ENCODE data around the gene R3HCC1L. TPM values are rescaled to one million over a fixed set of nuclear protein-coding genes. Genes with fewer than 3 reads are reported as not detected.

Gene R3HCC1L
- total RNA-seq, 1 experiment from 2014 or later, result 10.7 TPM

- Mint-ChIP-seq H3K9me3 (ENCODE audit: unreplicated experiment) (peaks cover 12% of the 10 kb centered on the region), H3K4me3 (ENCODE audit: unreplicated experiment) (no peak overlapping the region), H3K36me3 (ENCODE audit: insufficient read depth, unreplicated experiment) (peaks cover 25% of the 10 kb centered on the region), H3K27ac (ENCODE audit: low read depth, unreplicated experiment) (no peak overlapping the region), H3K27me3 (ENCODE audit: insufficient read depth, unreplicated experiment) (no peaks in the 10 kb centered on the region), H3K4me1 (ENCODE audit: insufficient read depth, unreplicated experiment) (peaks cover 14% of the 10 kb centered on the region)
- no peak for TF ChIP-seq CTCF (IDR thresholded peaks at IDR 0.05; ENCODE audit: unreplicated experiment)
- DNase-seq (ENCODE audit: unreplicated experiment), result no peak
- BruUV-seq (replicated peaks), result no TSS peak
- intact Hi-C loops (cut with micrococcal nuclease), result no loop called here
- POLR2A ChIA-PET, result no interaction called here
- CTCF ChIA-PET, result interaction anchor here (0.7 to 1.0 kb wide), 2 partner anchors 16 to 415 kb away, joined by 3 to 6 read pairs; no protein-coding TSS in a partner anchor
Measured at GRCh38 chr10:98154076-98154475, 19.6 kb downstream of the R3HCC1L start.

- CTCF ChIA-PET, result no interaction called here
- peaks cover 30% of the 10 kb centered on the region for H3K36me3 Mint-ChIP-seq (ENCODE audit: insufficient read depth, unreplicated experiment)
Measured at GRCh38 chr10:98158576-98158975, 24.1 kb downstream of the R3HCC1L start.

GRCh38 chr10:98163941-98164340, 29.5 kb downstream of the R3HCC1L start:
- H3K4me3 Mint-ChIP-seq (ENCODE audit: unreplicated experiment), result no peak overlapping the region
- BruUV-seq (replicated peaks), result no TSS peak
- intact Hi-C loops (cut with micrococcal nuclease), result no loop called here
- no peak for DNase-seq (ENCODE audit: unreplicated experiment)
- no peaks in the 10 kb centered on the region for H3K27me3 Mint-ChIP-seq (ENCODE audit: insufficient read depth, unreplicated experiment)
- H3K9me3 Mint-ChIP-seq (ENCODE audit: unreplicated experiment), result no peaks in the 10 kb centered on the region
- no peaks in the 10 kb centered on the region for H3K4me1 Mint-ChIP-seq (ENCODE audit: insufficient read depth, unreplicated experiment)
- ChIA-PET CTCF (interaction anchor here (0.5 to 0.6 kb wide), 2 partner anchors 60 to 1518 kb away, joined by 3 to 4 read pairs; no protein-coding TSS in a partner anchor), POLR2A (no interaction called here)
- TF ChIP-seq CTCF (IDR thresholded peaks at IDR 0.05; ENCODE audit: unreplicated experiment), result no peak
- H3K36me3 Mint-ChIP-seq (ENCODE audit: insufficient read depth, unreplicated experiment), result peaks cover 48% of the 10 kb centered on the region
- no peak overlapping the region for H3K27ac Mint-ChIP-seq (ENCODE audit: low read depth, unreplicated experiment)

More at GRCh38 chr10:98158576-98158975, 24.1 kb downstream of the R3HCC1L start:
- no peaks in the 10 kb centered on the region for H3K9me3 Mint-ChIP-seq (ENCODE audit: unreplicated experiment)
- peaks cover 5% of the 10 kb centered on the region for H3K4me1 Mint-ChIP-seq (ENCODE audit: insufficient read depth, unreplicated experiment)
- intact Hi-C loops (cut with micrococcal nuclease), result no loop called here
- POLR2A ChIA-PET, result no interaction called here
- H3K4me3 Mint-ChIP-seq (ENCODE audit: unreplicated experiment), result no peak overlapping the region
- no peak overlapping the region for H3K27ac Mint-ChIP-seq (ENCODE audit: low read depth, unreplicated experiment)
- no peak for DNase-seq (ENCODE audit: unreplicated experiment)
- no TSS peak for BruUV-seq (replicated peaks)
- TF ChIP-seq CTCF (IDR thresholded peaks at IDR 0.05; ENCODE audit: unreplicated experiment), result no peak
- no peaks in the 10 kb centered on the region for H3K27me3 Mint-ChIP-seq (ENCODE audit: insufficient read depth, unreplicated experiment)

GRCh38 chr10:98167191-98167590, 32.7 kb downstream of the R3HCC1L start:
- no peak overlapping the region for H3K27ac Mint-ChIP-seq (ENCODE audit: low read depth, unreplicated experiment)
- H3K4me3 Mint-ChIP-seq (ENCODE audit: unreplicated experiment), result no peak overlapping the region
- no peaks in the 10 kb centered on the region for H3K27me3 Mint-ChIP-seq (ENCODE audit: insufficient read depth, unreplicated experiment)
- no TSS peak for BruUV-seq (replicated peaks)
- POLR2A ChIA-PET, result interaction anchor here (0.7 to 1.2 kb wide), 3 partner anchors 33 to 45 kb away, joined by 3 read pairs; partner anchors contain the start of gene R3HCC1L
- CTCF ChIA-PET, result interaction anchor here (1.2 to 1.3 kb wide), 2 partner anchors 32 to 69 kb away, joined by 3 to 4 read pairs; partner anchors contain the start of gene R3HCC1L
- intact Hi-C loops (cut with micrococcal nuclease), result no loop called here
- H3K4me1 Mint-ChIP-seq (ENCODE audit: insufficient read depth, unreplicated experiment), result no peaks in the 10 kb centered on the region
- H3K9me3 Mint-ChIP-seq (ENCODE audit: unreplicated experiment), result no peaks in the 10 kb centered on the region
- TF ChIP-seq CTCF (IDR thresholded peaks at IDR 0.05; ENCODE audit: unreplicated experiment), result no peak
- no peak for DNase-seq (ENCODE audit: unreplicated experiment)
- peaks cover 48% of the 10 kb centered on the region for H3K36me3 Mint-ChIP-seq (ENCODE audit: insufficient read depth, unreplicated experiment)

Measured in MCF 10A (cell line).